GM23338 (cell line): ENCODE results near the gene CHGA. TPM values are rescaled to one million over a fixed set of nuclear protein-coding genes. Genes with fewer than 3 reads are reported as not detected.

ENCODE experiments used
- ATAC-seq: fragments of 200-7000 bp; cut with Tn5 transposase; 3 replicates; pipeline ENCODE4 v1.9.1; 2020
- DNase-seq: peaks from one replicate; pipeline ENCODE4 v3.0.0-alpha.2; 2015; ENCODE audit warnings: low spot score
- H2AFZ ChIP-seq: fragments of 200-600 bp; sonication (generic); 2 replicates; pipeline ENCODE4 v1.8.0; 2016; ENCODE audit warnings: antibody characterized with exemption, mild to moderate bottlenecking, moderate library complexity
- H3F3A ChIP-seq: fragments of 200-600 bp; sonication (generic); replicated peaks from 2 replicates; pipeline ENCODE4 v1.8.0; 2017; ENCODE audit warnings: antibody characterized with exemption, mixed run types, low read depth
- H3K27ac ChIP-seq: fragments of 200-600 bp; sonication (generic); 2 replicates; pipeline ENCODE4 v1.6.1; 2016; ENCODE audit warnings: low read depth
- H3K27me3 ChIP-seq: fragments of 200-600 bp; sonication (generic); 2 replicates; pipeline ENCODE4 v1.8.0; 2016; ENCODE audit warnings: mild to moderate bottlenecking, mixed run types, moderate library complexity; ENCODE audit not compliant: insufficient read depth
- H3K36me3 ChIP-seq: fragments of 200-600 bp; sonication (generic); 2 replicates; pipeline ENCODE4 v1.8.0; 2016; ENCODE audit warnings: mild to moderate bottlenecking; ENCODE audit not compliant: insufficient read depth
- H3K4me1 ChIP-seq: fragments of 200-600 bp; sonication (generic); 2 replicates; pipeline ENCODE4 v1.8.0; 2016; ENCODE audit warnings: mild to moderate bottlenecking, moderate library complexity; ENCODE audit not compliant: insufficient read depth
- H3K4me2 ChIP-seq: fragments of 200-600 bp; sonication (generic); 2 replicates; pipeline ENCODE4 v1.7.1; 2017; ENCODE audit warnings: mixed run types
- H3K4me3 ChIP-seq: fragments of 200-600 bp; sonication (generic); 2 replicates; pipeline ENCODE4 v1.6.1; 2016; ENCODE audit warnings: mixed run types
- H3K79me2 ChIP-seq: fragments of 200-600 bp; sonication (generic); replicated peaks from 2 replicates; pipeline ENCODE4 v1.8.0; 2017; ENCODE audit warnings: mild to moderate bottlenecking; ENCODE audit not compliant: insufficient read depth
- H3K9me2 ChIP-seq: fragments of 200-600 bp; sonication (generic); 2 replicates; pipeline ENCODE4 v1.8.0; 2017; ENCODE audit not compliant: insufficient read depth
- H4K20me1 ChIP-seq: fragments of 200-600 bp; sonication (generic); replicated peaks from 2 replicates; pipeline ENCODE4 v1.8.0; 2017; ENCODE audit warnings: mild to moderate bottlenecking; ENCODE audit not compliant: insufficient read depth
- H3K27ac Mint-ChIP-seq: 2 replicates; pipeline ENCODE4 v1.8.0; 2020; ENCODE audit warnings: inconsistent platforms, mild to moderate bottlenecking, moderate library complexity, mixed read lengths
- H3K27me3 Mint-ChIP-seq: 3 replicates; pipeline ENCODE4 v1.8.0; 2022; ENCODE audit warnings: low read depth, mild to moderate bottlenecking, moderate library complexity, mixed read lengths, inconsistent platforms; ENCODE audit not compliant: insufficient read depth, poor library complexity
- H3K36me3 Mint-ChIP-seq: 3 replicates; pipeline ENCODE4 v1.8.0; 2021; ENCODE audit warnings: low read depth, mild to moderate bottlenecking, inconsistent platforms, moderate library complexity, mixed read lengths
- H3K4me1 Mint-ChIP-seq: 3 replicates; pipeline ENCODE4 v1.8.0; 2020; ENCODE audit warnings: mild to moderate bottlenecking, inconsistent platforms, mixed read lengths
- H3K4me3 Mint-ChIP-seq: 3 replicates; pipeline ENCODE4 v1.8.0; 2021; ENCODE audit warnings: moderate library complexity, mild to moderate bottlenecking, inconsistent platforms, mixed read lengths
- H3K9me3 Mint-ChIP-seq: 3 replicates; pipeline ENCODE4 v1.8.0; 2020; ENCODE audit warnings: moderate library complexity, mild to moderate bottlenecking, inconsistent platforms, mixed read lengths
- JUNB ChIP-seq: IDR thresholded peaks from one replicate; pipeline ENCODE4 v1.6.1; 2016; ENCODE audit warnings: antibody characterized with exemption; ENCODE audit not compliant: unreplicated experiment
- NANOG ChIP-seq: IDR thresholded peaks from 2 replicates; pipeline ENCODE4 v1.6.1; 2016; ENCODE audit warnings: antibody characterized with exemption, borderline replicate concordance
- POLR2AphosphoS5 ChIP-seq: IDR thresholded peaks from 2 replicates; pipeline ENCODE4 v1.6.1; 2016; ENCODE audit warnings: antibody characterized with exemption, low read depth
- STAT1 ChIP-seq: IDR thresholded peaks from one replicate; pipeline ENCODE4 v1.6.1; 2016; ENCODE audit warnings: antibody characterized with exemption; ENCODE audit not compliant: unreplicated experiment
- ZNF114 ChIP-seq: fragments of 250-450 bp; sonication (Bioruptor Pico); IDR thresholded peaks from 2 replicates; pipeline ENCODE4 v1.5.0; 2020; ENCODE audit warnings: mild to moderate bottlenecking, moderate library complexity
- ZNF331 ChIP-seq: fragments of 250-450 bp; sonication (Bioruptor Pico); IDR thresholded peaks from 2 replicates; pipeline ENCODE4 v1.5.0; 2020; ENCODE audit warnings: low read depth, mild to moderate bottlenecking, moderate library complexity
- polyA plus RNA-seq: library from polyadenylated mRNA; unstranded; fragments of >200 nt; fragmentation: Nextera tagmentation; extraction: Ambion mirVana; gene quantifications from 2 replicates; pipeline ENCODE4 v1.2.1, GENCODE V29; 2016
- total RNA-seq: library from RNA; depleted of rRNA; stranded (reverse); fragments of >200 nt; shearing (Covaris generic); gene quantifications from 2 replicates; pipeline ENCODE4 v1.2.3, GENCODE V29; 2014
- TF ChIP-seq, protein P1 (sequence below): fragments of 250-450 bp; sonication (Bioruptor Pico); IDR thresholded peaks from 2 replicates; pipeline ENCODE4 v1.5.0; 2020; ENCODE audit warnings: mild to moderate bottlenecking, moderate library complexity

Gene CHGA
- total and polyA plus RNA-seq, 2 experiments from 2014 or later: 13.9 to 19.6 TPM

DNA sequence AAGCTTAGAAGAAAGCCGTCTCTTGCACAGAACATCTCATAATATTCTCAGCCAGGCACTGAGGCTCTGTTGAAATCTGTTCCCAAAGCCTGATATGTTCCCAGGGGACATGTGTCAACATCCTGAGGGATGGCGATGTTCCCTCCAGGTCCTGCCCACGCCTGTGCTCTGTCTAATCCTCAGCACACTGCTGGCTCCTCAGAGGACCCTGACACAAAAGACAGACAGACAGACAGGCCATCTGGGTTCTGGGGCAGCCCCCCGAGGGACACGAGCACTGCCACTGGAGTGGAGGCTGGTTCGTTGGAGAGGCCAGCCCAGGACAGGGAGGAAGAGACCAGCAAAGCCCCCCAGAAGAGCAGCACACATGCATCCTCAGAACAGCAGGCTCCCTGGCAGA lies 27.8 kb downstream of the CHGA start (continued):
- TF ChIP-seq, protein P1, sequence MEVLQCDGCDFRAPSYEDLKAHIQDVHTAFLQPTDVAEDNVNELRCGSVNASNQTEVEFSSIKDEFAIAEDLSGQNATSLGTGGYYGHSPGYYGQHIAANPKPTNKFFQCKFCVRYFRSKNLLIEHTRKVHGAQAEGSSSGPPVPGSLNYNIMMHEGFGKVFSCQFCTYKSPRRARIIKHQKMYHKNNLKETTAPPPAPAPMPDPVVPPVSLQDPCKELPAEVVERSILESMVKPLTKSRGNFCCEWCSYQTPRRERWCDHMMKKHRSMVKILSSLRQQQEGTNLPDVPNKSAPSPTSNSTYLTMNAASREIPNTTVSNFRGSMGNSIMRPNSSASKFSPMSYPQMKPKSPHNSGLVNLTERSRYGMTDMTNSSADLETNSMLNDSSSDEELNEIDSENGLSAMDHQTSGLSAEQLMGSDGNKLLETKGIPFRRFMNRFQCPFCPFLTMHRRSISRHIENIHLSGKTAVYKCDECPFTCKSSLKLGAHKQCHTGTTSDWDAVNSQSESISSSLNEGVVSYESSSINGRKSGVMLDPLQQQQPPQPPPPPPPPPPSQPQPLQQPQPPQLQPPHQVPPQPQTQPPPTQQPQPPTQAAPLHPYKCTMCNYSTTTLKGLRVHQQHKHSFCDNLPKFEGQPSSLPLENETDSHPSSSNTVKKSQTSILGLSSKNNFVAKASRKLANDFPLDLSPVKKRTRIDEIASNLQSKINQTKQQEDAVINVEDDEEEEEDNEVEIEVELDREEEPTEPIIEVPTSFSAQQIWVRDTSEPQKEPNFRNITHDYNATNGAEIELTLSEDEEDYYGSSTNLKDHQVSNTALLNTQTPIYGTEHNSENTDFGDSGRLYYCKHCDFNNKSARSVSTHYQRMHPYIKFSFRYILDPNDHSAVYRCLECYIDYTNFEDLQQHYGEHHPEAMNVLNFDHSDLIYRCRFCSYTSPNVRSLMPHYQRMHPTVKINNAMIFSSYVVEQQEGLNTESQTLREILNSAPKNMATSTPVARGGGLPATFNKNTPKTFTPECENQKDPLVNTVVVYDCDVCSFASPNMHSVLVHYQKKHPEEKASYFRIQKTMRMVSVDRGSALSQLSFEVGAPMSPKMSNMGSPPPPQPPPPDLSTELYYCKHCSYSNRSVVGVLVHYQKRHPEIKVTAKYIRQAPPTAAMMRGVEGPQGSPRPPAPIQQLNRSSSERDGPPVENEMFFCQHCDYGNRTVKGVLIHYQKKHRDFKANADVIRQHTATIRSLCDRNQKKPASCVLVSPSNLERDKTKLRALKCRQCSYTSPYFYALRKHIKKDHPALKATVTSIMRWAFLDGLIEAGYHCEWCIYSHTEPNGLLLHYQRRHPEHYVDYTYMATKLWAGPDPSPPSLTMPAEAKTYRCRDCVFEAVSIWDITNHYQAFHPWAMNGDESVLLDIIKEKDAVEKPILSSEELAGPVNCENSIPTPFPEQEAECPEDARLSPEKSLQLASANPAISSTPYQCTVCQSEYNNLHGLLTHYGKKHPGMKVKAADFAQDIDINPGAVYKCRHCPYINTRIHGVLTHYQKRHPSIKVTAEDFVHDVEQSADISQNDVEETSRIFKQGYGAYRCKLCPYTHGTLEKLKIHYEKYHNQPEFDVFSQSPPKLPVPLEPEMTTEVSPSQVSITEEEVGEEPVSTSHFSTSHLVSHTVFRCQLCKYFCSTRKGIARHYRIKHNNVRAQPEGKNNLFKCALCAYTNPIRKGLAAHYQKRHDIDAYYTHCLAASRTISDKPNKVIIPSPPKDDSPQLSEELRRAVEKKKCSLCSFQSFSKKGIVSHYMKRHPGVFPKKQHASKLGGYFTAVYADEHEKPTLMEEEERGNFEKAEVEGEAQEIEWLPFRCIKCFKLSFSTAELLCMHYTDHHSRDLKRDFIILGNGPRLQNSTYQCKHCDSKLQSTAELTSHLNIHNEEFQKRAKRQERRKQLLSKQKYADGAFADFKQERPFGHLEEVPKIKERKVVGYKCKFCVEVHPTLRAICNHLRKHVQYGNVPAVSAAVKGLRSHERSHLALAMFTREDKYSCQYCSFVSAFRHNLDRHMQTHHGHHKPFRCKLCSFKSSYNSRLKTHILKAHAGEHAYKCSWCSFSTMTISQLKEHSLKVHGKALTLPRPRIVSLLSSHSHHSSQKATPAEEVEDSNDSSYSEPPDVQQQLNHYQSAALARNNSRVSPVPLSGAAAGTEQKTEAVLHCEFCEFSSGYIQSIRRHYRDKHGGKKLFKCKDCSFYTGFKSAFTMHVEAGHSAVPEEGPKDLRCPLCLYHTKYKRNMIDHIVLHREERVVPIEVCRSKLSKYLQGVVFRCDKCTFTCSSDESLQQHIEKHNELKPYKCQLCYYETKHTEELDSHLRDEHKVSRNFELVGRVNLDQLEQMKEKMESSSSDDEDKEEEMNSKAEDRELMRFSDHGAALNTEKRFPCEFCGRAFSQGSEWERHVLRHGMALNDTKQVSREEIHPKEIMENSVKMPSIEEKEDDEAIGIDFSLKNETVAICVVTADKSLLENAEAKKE (CRISPR knock-in tag): no peak
- TF ChIP-seq ZNF114 (CRISPR knock-in tag) (no peak), JUNB (no peak), NANOG (no peak)

GRCh38 chr14:92951261-92951660 lies 28.3 kb downstream of the CHGA start:
- Histone ChIP-seq H3K9me2 (no peaks in the 10 kb centered on the region), H3K27me3 (no peaks in the 10 kb centered on the region), H2AFZ (no peak overlapping the region), H4K20me1 (no peaks in the 10 kb centered on the region; the same call in 1 of the 2 replicates), H3K79me2 (no peaks in the 10 kb centered on the region), H3K36me3 (no peaks in the 10 kb centered on the region; the same call in 1 of the 2 replicates), H3K4me1 (peaks cover 7% of the 10 kb centered on the region; the same call in 1 of the 2 replicates), H3K4me3 (no peak overlapping the region), H3F3A (no peaks in the 10 kb centered on the region), H3K4me2 (no peak overlapping the region), H3K27ac (no peak overlapping the region)
- Mint-ChIP-seq H3K4me3 (no peak overlapping the region), H3K27me3 (peaks cover 6% of the 10 kb centered on the region), H3K9me3 (no peaks in the 10 kb centered on the region), H3K36me3 (peaks cover 40% of the 10 kb centered on the region), H3K4me1 (peaks cover 8% of the 10 kb centered on the region), H3K27ac (no peak overlapping the region)
- TF ChIP-seq ZNF331 (CRISPR knock-in tag): no peak
- TF ChIP-seq, protein P1 (CRISPR knock-in tag): no peak
- no peak for TF ChIP-seq STAT1
- TF ChIP-seq POLR2AphosphoS5: no peak
- no peak for TF ChIP-seq JUNB
- DNase-seq (no peak), ATAC-seq (no peak)
